SU-DHL-6 (cell line): ENCODE data around the gene NME7.

ENCODE experiments used
- H2AFZ ChIP-seq: fragments of 200-600 bp; sonication (generic); 2 replicates; pipeline ENCODE4 v1.6.1; 2014; ENCODE audit warnings: low read depth, mild to moderate bottlenecking, moderate library complexity, mixed read lengths, antibody characterized with exemption, low read length; ENCODE audit not compliant: severe bottlenecking
- H3F3A ChIP-seq: fragments of 200-600 bp; shearing (Covaris generic); 2 replicates; pipeline ENCODE4 v1.6.0; 2016; ENCODE audit warnings: antibody characterized with exemption, mild to moderate bottlenecking; ENCODE audit not compliant: insufficient read depth
- H3K27ac ChIP-seq: fragments of 200-600 bp; sonication (generic); 2 replicates; pipeline ENCODE4 v1.5.1; 2016; ENCODE audit warnings: low read depth, mild to moderate bottlenecking, low read length, moderate library complexity, mixed read lengths
- H3K27me3 ChIP-seq: fragments of 200-600 bp; sonication (generic), shearing (Covaris generic); 2 replicates; pipeline ENCODE4 v1.6.0; 2014; ENCODE audit warnings: mild to moderate bottlenecking, low read length
- H3K36me3 ChIP-seq: fragments of 200-600 bp; sonication (generic); 2 replicates; pipeline ENCODE4 v1.6.1; 2014; ENCODE audit warnings: mild to moderate bottlenecking, low read length, mixed read lengths
- H3K4me2 ChIP-seq: fragments of 300-600, 200-600 bp; shearing (Covaris generic), sonication (generic); 2 replicates; pipeline ENCODE4 v1.6.0; 2014; ENCODE audit warnings: low read length, low read depth, mild to moderate bottlenecking; ENCODE audit not compliant: poor library complexity, severe bottlenecking
- H3K4me3 ChIP-seq: fragments of 200-600 bp; sonication (generic); 2 replicates; pipeline ENCODE4 v1.5.1; 2014; ENCODE audit warnings: antibody characterized with exemption, low read length, mild to moderate bottlenecking, mixed read lengths; ENCODE audit not compliant: insufficient read depth, poor library complexity, severe bottlenecking
- H3K79me2 ChIP-seq: fragments of 200-600 bp; sonication (generic); 2 replicates; pipeline ENCODE4 v1.6.1; 2014; ENCODE audit warnings: mild to moderate bottlenecking, low read length, moderate library complexity; ENCODE audit not compliant: insufficient read depth
- H3K9ac ChIP-seq: fragments of 200-600 bp; sonication (generic); 2 replicates; pipeline ENCODE4 v1.7.0; 2014; ENCODE audit warnings: mild to moderate bottlenecking, low read length
- H3K9me2 ChIP-seq: fragments of 200-600 bp; sonication (generic); replicated peaks from 2 replicates; pipeline ENCODE4 v1.6.1; 2014; ENCODE audit warnings: low read length; ENCODE audit not compliant: insufficient read depth
- H3K9me3 ChIP-seq: fragments of 200-600 bp; sonication (generic); 2 replicates; pipeline ENCODE4 v1.6.1; 2014; ENCODE audit warnings: low read length, mixed read lengths; ENCODE audit not compliant: insufficient read depth
- H4K20me1 ChIP-seq: fragments of 200-600 bp; sonication (generic); 2 replicates; pipeline ENCODE4 v1.6.1; 2014; ENCODE audit warnings: low read depth, mild to moderate bottlenecking, antibody characterized with exemption, low read length, moderate library complexity, mixed read lengths
- EZH2phosphoT487 ChIP-seq: fragments of 200-600 bp; sonication (generic), shearing (Covaris generic); conservative IDR thresholded peaks from 2 replicates; pipeline ENCODE4 v1.6.1; 2018; ENCODE audit warnings: mild to moderate bottlenecking, antibody characterized with exemption, low read length, moderate library complexity, mixed read lengths
- TF ChIP-seq, protein P1 (sequence below): fragments of 200-600 bp; sonication (generic); IDR thresholded peaks from one replicate; pipeline ENCODE4 v1.5.1; 2017; ENCODE audit warnings: antibody characterized with exemption, mild to moderate bottlenecking, low read length, moderate library complexity; ENCODE audit not compliant: insufficient read depth, poor library complexity, severe bottlenecking

NME7 gene

GRCh38 chr1:169103480-169103893 lies 264.1 kb downstream of the NME7 start:
- Histone ChIP-seq H3F3A (no peaks in the 10 kb centered on the region), H3K9me3 (no peaks in the 10 kb centered on the region), H3K36me3 (no peaks in the 10 kb centered on the region), H3K9me2 (no peaks in the 10 kb centered on the region), H3K79me2 (no peaks in the 10 kb centered on the region), H2AFZ (no peak overlapping the region), H3K4me2 (no peak overlapping the region), H3K4me3 (no peak overlapping the region), H3K27me3 (no peaks in the 10 kb centered on the region), H3K27ac (no peak overlapping the region), H3K9ac (no peak overlapping the region), H4K20me1 (no peaks in the 10 kb centered on the region)
- TF ChIP-seq, protein P1, sequence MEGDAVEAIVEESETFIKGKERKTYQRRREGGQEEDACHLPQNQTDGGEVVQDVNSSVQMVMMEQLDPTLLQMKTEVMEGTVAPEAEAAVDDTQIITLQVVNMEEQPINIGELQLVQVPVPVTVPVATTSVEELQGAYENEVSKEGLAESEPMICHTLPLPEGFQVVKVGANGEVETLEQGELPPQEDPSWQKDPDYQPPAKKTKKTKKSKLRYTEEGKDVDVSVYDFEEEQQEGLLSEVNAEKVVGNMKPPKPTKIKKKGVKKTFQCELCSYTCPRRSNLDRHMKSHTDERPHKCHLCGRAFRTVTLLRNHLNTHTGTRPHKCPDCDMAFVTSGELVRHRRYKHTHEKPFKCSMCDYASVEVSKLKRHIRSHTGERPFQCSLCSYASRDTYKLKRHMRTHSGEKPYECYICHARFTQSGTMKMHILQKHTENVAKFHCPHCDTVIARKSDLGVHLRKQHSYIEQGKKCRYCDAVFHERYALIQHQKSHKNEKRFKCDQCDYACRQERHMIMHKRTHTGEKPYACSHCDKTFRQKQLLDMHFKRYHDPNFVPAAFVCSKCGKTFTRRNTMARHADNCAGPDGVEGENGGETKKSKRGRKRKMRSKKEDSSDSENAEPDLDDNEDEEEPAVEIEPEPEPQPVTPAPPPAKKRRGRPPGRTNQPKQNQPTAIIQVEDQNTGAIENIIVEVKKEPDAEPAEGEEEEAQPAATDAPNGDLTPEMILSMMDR = no peak
- TF ChIP-seq EZH2phosphoT487 = no peak

DNA sequence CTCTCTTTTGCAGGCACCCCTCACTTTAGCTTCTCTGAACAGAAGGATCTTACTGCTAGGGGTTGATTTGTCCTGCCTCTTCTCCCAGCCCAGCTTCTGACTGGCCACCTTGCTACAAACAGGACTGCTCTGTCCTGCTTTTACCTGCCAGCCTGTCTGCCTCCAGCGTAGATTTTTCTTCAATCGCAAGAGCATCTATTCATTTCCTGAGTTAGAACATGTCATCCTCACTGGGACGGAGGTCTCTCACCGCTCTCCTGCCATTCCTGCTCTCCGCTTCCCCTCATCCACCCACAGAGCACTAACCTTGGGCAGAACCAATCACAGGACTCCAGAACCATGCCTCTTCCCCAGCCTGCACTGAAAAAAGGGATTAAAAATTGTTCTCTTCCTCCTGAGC lies 264.6 kb downstream of the NME7 start:
- H3K4me3 ChIP-seq = no peak overlapping the region
- H3K27ac ChIP-seq = no peak overlapping the region
- H3K4me2 ChIP-seq = no peak overlapping the region
- no peaks in the 10 kb centered on the region for H3K9me2 ChIP-seq
- TF ChIP-seq, protein P1 = no peak
- TF ChIP-seq EZH2phosphoT487 = no peak
- H3K36me3 ChIP-seq = no peaks in the 10 kb centered on the region
- no peaks in the 10 kb centered on the region for H3K9me3 ChIP-seq
- no peaks in the 10 kb centered on the region for H4K20me1 ChIP-seq
- no peak overlapping the region for H3K9ac ChIP-seq
- no peaks in the 10 kb centered on the region for H3K79me2 ChIP-seq
- H3F3A ChIP-seq = no peaks in the 10 kb centered on the region
- no peaks in the 10 kb centered on the region for H3K27me3 ChIP-seq
- H2AFZ ChIP-seq = no peak overlapping the region

GRCh38 chr1:169102567-169102966 lies 265.0 kb downstream of the NME7 start:
- Histone ChIP-seq H3K9ac (no peak overlapping the region), H3K27ac (no peak overlapping the region), H3K9me2 (no peaks in the 10 kb centered on the region), H3K36me3 (no peaks in the 10 kb centered on the region), H3K4me3 (no peak overlapping the region), H3F3A (no peaks in the 10 kb centered on the region), H3K27me3 (no peaks in the 10 kb centered on the region), H3K79me2 (no peaks in the 10 kb centered on the region), H2AFZ (no peak overlapping the region), H4K20me1 (no peaks in the 10 kb centered on the region), H3K9me3 (no peaks in the 10 kb centered on the region), H3K4me2 (no peak overlapping the region)
- TF ChIP-seq, protein P1 = no peak
- TF ChIP-seq EZH2phosphoT487 = no peak
